Measurements from ENCODE around the gene BHLHE23.

The BHLHE23 gene

DNA sequence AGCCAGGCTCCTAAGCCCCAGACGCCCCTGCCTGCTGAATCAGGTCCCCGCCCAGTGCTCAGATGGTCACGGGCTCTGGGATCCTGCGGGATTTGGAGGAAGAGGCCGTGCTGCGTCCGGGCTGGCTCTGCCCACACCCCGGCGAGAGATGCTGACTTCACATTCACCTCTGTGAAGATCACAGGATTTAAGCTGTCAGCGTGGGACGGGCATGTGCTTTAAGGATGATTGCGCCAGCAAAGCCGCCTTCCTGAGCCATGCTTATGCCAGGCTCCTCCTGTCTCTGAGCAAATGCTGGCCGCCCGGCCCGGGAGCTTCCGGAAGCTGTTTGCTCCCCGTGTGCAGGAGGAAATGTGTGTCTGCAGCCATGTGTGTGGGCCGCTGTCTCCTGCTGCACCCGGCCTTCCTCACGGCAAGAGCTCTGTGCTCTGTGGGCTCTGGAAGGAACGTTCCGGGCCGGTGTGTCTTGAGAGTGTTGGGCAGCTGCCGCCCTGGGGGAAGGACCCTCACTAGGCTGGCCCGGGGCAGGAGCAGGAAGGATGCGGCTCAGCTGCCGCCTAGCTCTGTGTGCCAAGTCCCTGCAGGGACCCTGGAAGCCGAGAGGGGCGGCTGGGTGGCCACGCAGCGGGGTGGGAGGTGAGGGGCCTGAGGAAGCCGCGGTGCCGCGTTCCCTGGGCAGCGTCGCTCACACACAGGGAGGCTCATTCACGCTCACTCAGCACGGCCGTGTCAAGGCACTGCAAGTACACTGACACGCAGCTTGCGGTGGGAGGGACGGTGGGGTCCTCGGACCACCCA lies 19.0 kb upstream of the BHLHE23 start:
- peak; percentile 48 for DNase-seq (ENCODE audit: low spot score)

DNA sequence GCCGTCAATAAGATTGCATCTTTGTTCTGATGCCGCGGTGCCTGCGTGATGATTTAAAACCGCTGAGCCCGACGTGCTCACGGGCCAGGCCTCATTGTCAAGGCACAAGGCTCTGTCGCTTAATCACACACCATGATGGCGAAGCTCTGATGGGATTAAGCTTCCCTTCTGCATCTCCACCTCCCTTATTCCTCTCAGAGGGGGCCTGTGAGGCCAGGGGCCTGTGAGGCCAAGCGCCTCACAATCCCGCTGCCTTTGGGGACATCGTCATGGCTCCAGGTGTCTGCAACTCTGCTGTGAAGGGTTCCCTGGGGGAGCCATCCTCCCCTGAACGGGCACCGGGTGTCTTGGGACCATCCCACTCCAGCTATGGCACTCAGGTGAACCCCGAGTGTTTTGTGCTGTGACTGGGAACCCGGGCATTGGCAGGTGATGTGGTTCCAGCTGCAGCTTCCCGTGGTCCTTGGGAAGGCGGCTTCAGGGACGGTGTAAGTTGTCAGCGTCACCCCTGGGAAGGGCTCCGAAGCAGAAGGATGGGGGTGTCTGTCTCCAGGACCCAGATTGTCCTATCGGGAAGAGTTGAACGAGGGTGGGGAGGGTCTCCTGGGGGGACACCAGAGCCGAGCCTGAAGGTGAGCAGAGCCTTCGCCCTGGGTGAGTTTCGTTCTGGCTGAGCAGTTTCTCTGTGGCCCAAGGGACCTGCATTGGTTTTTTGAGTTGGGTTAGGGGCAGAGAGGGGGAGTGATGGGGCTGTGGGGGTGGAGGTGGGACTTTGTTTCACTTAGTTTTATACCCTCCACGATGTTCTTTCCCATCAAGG lies 18.0 kb upstream of the BHLHE23 start:
- no peak for DNase-seq (ENCODE audit: low spot score)

DNA sequence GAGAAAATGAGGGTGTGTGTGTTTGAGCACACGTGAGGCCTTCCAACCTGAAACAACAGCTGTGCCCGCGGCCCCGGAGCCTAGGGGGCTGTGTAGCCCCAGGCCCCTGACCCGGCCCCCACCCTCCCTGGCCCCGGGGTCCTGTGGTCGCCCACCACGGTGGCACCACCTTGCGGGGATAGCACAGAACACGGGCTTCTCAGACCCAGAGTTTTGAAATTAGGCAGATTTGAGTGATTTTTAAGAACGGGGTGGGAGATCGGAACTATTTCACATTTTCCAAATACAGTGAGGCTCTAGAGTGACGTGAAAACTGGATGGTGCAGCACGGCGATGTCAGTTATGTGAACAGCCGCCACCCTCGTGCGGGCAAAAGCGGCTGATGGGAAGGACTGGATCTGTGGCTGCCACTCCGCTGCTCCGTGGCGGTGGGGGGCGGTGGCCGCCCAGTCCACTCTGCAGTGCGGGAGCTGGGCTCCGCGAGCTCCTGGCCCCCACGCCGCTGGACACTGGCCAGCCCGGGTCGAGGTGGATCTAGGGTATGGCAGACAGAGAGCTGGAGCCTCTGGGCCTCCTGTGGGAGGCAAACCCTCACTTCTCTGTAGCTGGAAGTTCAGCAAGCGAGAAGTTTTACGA lies 17.3 kb upstream of the BHLHE23 start:
- DNase-seq (ENCODE audit: low spot score), result peak; percentile 46

DNA sequence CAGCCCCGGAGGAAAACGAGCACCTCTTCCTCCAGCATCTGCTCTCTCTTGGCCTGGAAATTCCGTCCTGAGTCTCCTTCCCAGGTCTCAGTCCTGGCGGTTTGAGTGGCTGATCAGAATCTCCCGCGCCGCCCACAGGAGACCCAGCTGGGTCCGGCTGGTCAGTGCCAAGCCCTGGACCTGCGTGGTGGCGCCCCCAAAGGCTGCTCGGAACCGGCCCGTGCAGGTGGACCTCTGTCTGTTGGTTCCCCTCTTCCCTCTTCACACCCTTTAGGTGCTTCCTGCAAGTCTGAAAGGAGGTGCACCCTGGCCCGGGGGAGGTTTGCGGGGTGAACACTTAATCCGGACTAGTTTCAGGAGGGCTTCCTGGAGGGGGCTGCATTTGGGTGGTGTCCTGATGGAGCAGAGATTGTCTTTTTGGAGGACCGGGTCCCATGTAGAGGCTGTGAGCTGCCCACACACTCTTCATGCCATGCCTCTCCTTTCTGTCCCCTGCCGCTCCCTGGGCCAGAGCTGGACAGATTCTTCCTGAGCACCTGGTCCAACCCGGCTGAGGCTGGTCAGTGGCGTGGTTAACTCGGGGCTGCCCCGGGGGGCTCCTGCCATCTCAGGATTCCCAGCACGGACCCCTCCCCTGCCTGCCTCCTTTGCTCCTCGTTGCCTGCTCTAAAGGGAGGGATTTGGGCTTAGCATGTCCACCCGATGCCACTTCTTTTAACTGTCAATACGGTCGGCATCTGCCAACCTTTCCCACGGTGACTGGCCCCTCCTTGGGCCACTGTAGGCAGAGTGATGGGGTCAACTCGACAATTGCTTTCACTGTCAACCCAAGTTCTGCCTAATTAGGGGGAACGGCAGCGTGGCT lies 16.5 kb upstream of the BHLHE23 start:
- no peak for DNase-seq (ENCODE audit: low spot score)

DNA sequence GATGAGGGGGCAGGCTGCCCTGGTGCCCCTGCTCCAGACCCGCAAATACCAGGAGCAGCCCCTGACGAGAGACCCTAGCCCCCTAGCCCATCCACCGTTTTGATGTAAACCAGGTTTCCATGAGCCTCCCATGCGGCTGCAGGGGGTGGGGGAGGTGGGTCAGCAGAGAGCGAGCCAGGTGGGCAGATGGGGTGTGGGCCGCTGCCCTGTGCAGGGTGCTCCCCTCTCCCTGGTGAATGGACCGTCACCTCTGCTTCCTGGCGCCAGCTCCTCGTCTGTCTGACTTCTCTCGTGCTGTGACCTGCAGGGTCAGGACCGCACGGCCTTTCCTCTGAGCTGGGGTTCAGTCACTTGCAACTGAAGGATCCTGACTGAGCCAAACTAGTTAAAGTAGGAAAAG lies 15.7 kb upstream of the BHLHE23 start:
- DNase-seq (ENCODE audit: low spot score), result no peak

DNA sequence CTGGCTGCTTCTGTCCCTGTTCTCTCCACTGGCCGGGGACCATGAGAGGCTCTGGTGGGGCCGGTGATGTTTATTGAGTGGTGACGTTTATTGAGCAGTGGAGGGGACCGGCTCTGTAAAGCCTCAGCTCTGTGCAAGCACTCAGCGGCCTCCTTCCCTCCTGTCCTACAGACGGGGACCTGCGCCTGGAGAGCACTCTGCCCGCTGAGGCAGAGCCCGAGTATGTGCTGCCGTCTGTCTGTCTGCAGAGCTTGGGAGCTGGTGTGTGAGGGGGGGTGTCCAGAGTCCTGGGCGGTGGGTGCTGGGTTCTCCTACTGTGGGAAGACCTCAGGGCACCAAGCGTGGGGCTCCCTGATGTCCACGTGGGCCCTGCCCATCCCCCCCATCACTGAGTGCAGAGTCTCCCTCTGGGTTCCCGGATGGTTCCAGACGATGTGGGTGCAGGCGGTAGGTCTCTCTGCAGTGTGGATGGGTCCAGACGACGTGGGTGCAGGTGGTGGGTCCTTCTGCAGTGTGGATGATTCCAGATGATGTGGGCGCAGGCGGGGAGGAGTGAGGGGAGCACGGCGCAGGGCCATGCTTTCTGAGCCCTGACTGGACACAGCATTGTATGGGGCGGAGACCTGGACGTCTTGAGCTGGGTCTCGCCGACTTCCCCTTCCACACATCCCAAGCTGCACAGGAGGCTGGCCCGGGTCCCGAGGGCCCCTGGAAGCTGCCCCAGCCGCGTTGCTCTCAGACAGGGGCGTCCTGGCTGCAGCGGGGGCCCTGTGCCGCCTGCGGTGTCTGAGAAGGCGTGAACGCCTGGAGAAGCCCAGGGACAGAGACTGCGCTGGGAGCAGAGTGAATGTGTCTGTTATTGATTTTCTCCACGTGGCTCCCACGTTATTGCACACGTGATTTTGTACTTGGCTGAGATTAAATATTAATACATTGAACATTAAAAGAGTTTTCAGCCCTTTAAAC lies 14.9 kb upstream of the BHLHE23 start:
- no peak for DNase-seq (ENCODE audit: low spot score)

- no peak for DNase-seq (ENCODE audit: low spot score)
Observed at GRCh38 chr20:63020681-63021080, 13.9 kb upstream of the BHLHE23 start.

DNA sequence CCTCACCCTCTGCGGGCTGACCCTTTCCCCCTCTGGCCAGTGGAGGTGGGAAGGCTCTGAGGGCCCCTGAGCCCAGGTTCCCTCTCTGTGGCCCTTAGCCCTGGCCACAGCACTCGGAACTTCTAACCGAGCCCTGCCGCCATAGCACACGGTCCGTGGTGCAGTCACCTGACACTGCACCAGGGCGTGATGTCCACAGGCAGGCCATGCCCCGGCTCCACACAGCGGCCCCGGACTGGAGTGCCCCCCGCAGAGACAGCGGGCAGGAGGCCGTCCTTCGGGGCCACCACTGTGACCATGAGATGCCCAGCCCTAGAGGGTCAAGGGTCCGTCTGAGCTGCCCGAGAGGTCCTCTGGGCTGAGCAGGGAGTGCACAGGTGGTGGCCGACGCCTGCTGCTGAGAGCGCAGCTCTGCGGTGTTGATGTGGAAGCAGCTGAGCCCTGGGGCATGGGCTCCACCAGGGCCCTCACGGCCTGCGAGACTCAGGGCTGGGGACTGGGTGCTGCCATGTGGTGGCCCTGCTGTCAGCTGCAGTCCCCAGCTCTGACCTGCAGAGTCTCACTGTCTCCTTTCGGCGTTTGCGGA lies 11.2 kb upstream of the BHLHE23 start:
- no peak for DNase-seq (ENCODE audit: low spot score)

GRCh38 chr20:63017076-63017825 lies 10.5 kb upstream of the BHLHE23 start:
- DNase-seq (ENCODE audit: low spot score), result no peak

DNA sequence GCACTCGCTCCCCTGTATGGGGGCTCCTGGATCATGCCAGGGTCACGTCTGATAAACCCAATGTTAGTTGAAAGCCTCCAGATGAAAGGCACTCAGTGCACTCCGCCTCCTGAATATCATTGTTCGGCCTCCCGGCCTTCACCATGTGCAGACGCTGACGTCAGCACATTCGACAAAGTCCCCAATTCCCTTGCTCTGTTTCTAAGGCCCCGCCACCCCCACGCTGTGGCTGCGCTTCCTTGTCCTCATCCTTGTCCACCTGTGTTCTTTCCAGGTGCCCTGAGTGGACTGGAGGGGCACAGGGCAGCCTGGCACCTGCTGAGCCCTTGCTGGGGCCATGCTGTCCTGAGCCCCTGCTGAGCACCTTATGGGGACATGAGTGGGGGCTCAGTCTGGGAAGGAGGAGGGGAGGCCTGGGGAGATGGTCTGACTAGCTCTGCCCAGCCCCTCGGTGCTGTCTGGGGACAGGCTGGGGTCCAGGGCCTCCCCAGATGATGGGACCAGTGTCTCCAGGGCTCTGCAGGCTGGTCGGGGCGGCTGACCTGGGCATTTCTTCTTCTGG lies 9.8 kb upstream of the BHLHE23 start:
- DNase-seq (ENCODE audit: low spot score), result no peak

DNA sequence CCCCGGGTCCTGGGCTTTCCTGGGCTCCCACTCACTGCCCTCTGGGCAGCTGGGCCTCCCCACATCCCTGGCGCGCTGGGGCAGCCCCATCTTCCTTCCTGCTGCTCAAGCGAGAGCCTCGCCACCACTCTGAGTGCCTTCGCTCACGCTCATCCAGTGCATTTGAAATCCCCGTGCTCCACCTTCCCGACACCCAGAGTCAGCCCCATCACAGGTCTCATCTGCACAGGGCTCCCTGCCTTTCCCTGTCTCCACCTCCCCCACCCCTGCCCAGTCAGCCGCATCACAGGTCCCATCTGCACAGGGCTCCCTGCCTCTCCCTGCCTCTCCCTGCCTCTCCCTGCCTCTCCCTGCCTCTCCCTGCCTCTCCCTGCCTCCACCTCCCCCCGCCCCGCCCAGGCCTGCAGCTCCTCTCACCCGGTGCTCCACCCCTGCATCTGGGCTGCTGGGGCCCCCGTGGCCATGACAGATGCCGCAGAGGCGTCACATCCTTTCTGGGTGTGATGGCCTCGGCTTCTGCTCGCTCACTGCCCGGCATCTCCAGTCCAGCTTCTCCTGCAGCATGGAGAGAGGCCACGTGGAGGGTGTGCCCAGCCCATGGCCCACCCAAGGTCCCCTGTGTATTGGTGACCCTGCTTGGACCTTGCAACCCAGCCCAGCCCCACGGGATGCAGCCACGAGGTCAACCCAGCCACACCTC lies 9.0 kb upstream of the BHLHE23 start:
- DNase-seq (ENCODE audit: low spot score), result no peak

GRCh38 chr20:63015147-63015661 lies 8.4 kb upstream of the BHLHE23 start:
- no peak for DNase-seq (ENCODE audit: low spot score)

- DNase-seq (ENCODE audit: low spot score), result no peak
Observed at GRCh38 chr20:63014710-63015109, 7.9 kb upstream of the BHLHE23 start.

GRCh38 chr20:63014287-63014686 lies 7.5 kb upstream of the BHLHE23 start:
- no peak for DNase-seq (ENCODE audit: low spot score)

- DNase-seq (ENCODE audit: low spot score), result no peak
Observed at GRCh38 chr20:63013207-63013606, 6.4 kb upstream of the BHLHE23 start.

DNA sequence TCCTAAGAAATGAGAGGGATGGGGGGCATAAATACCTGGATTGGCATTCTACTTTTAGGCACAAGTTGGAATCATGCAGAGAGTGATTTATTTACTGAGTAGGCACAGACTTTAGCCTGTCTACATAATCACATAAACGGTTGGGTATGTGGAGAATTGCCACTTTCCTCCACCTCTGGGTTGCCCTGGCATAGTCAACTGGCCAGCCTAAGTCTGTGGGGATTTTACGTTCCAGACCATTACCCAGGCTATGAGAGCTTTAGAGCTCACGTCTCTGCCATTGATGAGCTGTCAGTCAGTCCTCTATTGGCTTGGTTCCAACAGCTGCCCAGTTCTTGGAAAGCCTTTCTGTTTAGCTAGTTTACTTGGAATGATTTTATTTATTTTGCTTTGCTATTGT lies 5.0 kb upstream of the BHLHE23 start:
- no peak for DNase-seq (ENCODE audit: low spot score)

DNA sequence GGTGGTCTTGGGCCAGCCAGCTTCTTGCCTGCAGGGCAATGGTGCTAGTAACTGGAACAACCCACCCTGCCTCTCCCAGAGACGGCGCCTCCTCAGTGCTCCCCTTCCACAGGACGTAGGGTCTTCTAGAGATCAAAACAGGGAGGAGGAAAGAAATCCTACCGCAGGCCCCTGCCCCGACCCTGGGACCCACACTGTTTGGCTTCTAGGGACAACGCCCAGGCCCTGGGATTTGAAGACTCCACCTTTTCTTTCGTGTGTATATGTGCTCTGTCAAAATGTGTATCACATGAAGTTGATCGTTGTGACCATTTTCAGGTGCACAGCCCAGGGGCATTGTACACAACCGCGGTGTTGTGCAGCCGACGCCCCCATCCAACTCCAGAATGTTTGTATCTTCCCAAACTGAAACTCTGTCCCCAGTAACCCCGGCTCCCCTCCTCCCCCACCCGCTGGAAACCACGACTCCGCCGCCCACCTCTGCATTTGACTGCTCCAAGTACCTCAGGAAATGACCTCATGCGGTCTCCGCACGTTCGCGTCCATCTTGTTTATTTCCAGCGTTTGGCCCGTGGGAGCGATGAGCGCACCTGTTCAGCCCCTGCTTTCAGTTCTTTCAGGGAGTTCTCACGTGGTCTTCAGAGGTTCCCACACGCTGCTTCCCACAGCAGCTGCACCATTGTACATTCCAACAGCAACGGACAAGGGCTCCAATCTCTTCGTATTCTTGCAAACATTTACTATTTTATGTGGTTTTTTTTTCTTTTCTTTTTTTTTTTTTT lies 3.4 kb upstream of the BHLHE23 start:
- DNase-seq (ENCODE audit: low spot score), result no peak

Measured in left forelimb (tissue), 1 donor.